OCI-LY1 (cell line): ENCODE data around the gene DOK4.

Experiments used
- H2AFZ ChIP-seq: fragments of 200-600 bp; sonication (generic), shearing (Covaris generic); 2 replicates; pipeline ENCODE4 v1.6.0; 2014; ENCODE audit warnings: antibody characterized with exemption, mild to moderate bottlenecking, low read length
- H3F3A ChIP-seq: fragments of 200-600 bp; sonication (generic), shearing (Covaris generic); 2 replicates; pipeline ENCODE4 v1.6.0; 2014; ENCODE audit warnings: mild to moderate bottlenecking, antibody characterized with exemption, low read length, moderate library complexity; ENCODE audit not compliant: insufficient read depth
- H3K27ac ChIP-seq: fragments of 200-600 bp; sonication (generic); 2 replicates; pipeline ENCODE4 v1.5.1; 2014; ENCODE audit warnings: low read length, mixed run types, mild to moderate bottlenecking, low read depth; ENCODE audit not compliant: poor library complexity, severe bottlenecking
- H3K27me3 ChIP-seq: fragments of 200-600 bp; sonication (generic); 2 replicates; pipeline ENCODE4 v1.6.0; 2014; ENCODE audit warnings: antibody characterized with exemption, mild to moderate bottlenecking, low read length, moderate library complexity; ENCODE audit not compliant: insufficient read depth
- H3K36me3 ChIP-seq: fragments of 200-600 bp; sonication (generic); 2 replicates; pipeline ENCODE4 v1.6.1; 2014; ENCODE audit warnings: mild to moderate bottlenecking, antibody characterized with exemption, low read length, moderate library complexity, mixed read lengths; ENCODE audit not compliant: insufficient read depth
- H3K4me1 ChIP-seq: fragments of 200-600 bp; sonication (generic); 2 replicates; pipeline ENCODE4 v1.5.1; 2014; ENCODE audit warnings: mild to moderate bottlenecking, low read length, moderate library complexity; ENCODE audit not compliant: insufficient read depth, severe bottlenecking
- H3K4me2 ChIP-seq: fragments of 200-600 bp; sonication (generic), shearing (Covaris generic); 2 replicates; pipeline ENCODE4 v1.6.1; 2014; ENCODE audit warnings: low read length
- H3K4me3 ChIP-seq: fragments of 200-600 bp; sonication (generic); 2 replicates; pipeline ENCODE4 v1.5.1; 2014; ENCODE audit warnings: low read length, low read depth, mild to moderate bottlenecking, mixed read lengths; ENCODE audit not compliant: poor library complexity, severe bottlenecking
- H3K79me2 ChIP-seq: fragments of 200-600 bp; shearing (Covaris generic); 2 replicates; pipeline ENCODE4 v1.6.1; 2016; ENCODE audit warnings: mixed run types, low read length, mixed read lengths; ENCODE audit not compliant: insufficient read depth
- H3K9ac ChIP-seq: fragments of 200-600 bp; sonication (generic), shearing (Covaris generic); 2 replicates; pipeline ENCODE4 v1.6.1; 2014; ENCODE audit warnings: mild to moderate bottlenecking, low read length, mixed read lengths
- H3K9me2 ChIP-seq: fragments of 200-600 bp; sonication (generic), shearing (Covaris generic); 2 replicates; pipeline ENCODE4 v1.6.1; 2014; ENCODE audit warnings: low read depth, mild to moderate bottlenecking, low read length, mixed read lengths
- H3K9me3 ChIP-seq: fragments of 200-600 bp; shearing (Covaris generic); 2 replicates; pipeline ENCODE4 v1.6.1; 2014; ENCODE audit warnings: low read length, mixed read lengths
- H4K20me1 ChIP-seq: fragments of 200-600 bp; sonication (generic), shearing (Covaris generic); 2 replicates; pipeline ENCODE4 v1.6.0; 2016; ENCODE audit warnings: mild to moderate bottlenecking, low read length; ENCODE audit not compliant: insufficient read depth
- EZH2 ChIP-seq: fragments of 200-600 bp; sonication (generic), shearing (Covaris generic); IDR thresholded peaks from 2 replicates; pipeline ENCODE4 v1.8.0; 2017; ENCODE audit warnings: borderline replicate concordance, mixed run types, mild to moderate bottlenecking, antibody characterized with exemption, low read length, moderate library complexity, mixed read lengths
- TF ChIP-seq, protein P1 (sequence below): fragments of 200-600 bp; sonication (generic), shearing (Covaris generic); IDR thresholded peaks from 2 replicates; pipeline ENCODE4 v1.5.1; 2017; ENCODE audit warnings: mild to moderate bottlenecking, antibody characterized with exemption, low read length, moderate library complexity, mixed read lengths

DOK4 gene

DNA sequence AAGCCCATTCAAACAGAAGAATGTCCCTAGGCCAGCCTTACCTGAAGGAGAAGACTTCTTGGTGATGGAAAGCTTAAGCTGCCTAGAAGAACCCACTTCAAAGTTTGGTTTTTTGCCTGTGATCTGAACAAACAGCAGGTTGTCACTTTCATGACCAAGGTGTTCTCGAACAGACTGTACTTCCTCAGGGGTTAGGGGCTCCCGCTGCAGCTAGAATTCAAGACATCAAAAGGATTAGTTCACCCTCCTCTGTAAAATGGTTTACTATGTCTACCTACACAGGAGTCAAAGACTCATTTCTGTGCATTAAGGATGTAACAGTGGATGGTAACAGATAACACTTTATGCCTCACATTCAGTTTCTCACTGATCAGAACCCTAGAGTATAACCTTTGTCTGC lies 52.3 kb downstream of the DOK4 start:
- no peaks in the 10 kb centered on the region for H3K4me1 ChIP-seq
- H3K36me3 ChIP-seq = peaks cover 91% of the 10 kb centered on the region
- TF ChIP-seq, protein P1, sequence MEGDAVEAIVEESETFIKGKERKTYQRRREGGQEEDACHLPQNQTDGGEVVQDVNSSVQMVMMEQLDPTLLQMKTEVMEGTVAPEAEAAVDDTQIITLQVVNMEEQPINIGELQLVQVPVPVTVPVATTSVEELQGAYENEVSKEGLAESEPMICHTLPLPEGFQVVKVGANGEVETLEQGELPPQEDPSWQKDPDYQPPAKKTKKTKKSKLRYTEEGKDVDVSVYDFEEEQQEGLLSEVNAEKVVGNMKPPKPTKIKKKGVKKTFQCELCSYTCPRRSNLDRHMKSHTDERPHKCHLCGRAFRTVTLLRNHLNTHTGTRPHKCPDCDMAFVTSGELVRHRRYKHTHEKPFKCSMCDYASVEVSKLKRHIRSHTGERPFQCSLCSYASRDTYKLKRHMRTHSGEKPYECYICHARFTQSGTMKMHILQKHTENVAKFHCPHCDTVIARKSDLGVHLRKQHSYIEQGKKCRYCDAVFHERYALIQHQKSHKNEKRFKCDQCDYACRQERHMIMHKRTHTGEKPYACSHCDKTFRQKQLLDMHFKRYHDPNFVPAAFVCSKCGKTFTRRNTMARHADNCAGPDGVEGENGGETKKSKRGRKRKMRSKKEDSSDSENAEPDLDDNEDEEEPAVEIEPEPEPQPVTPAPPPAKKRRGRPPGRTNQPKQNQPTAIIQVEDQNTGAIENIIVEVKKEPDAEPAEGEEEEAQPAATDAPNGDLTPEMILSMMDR = no peak
- no peak for TF ChIP-seq EZH2
- no peak overlapping the region for H3K27ac ChIP-seq
- no peak overlapping the region for H3K9ac ChIP-seq
- no peaks in the 10 kb centered on the region for H4K20me1 ChIP-seq
- no peaks in the 10 kb centered on the region for H3F3A ChIP-seq
- H3K9me3 ChIP-seq = no peaks in the 10 kb centered on the region
- no peaks in the 10 kb centered on the region for H3K79me2 ChIP-seq
- H3K4me3 ChIP-seq = no peak overlapping the region
- no peak overlapping the region for H3K4me2 ChIP-seq
- H3K9me2 ChIP-seq = no peaks in the 10 kb centered on the region
- H3K27me3 ChIP-seq = no peaks in the 10 kb centered on the region
- no peak overlapping the region for H2AFZ ChIP-seq

- H3K36me3 ChIP-seq = peaks cover 91% of the 10 kb centered on the region
Measured at GRCh38 chr16:57432989-57433388, 53.3 kb downstream of the DOK4 start.

DNA sequence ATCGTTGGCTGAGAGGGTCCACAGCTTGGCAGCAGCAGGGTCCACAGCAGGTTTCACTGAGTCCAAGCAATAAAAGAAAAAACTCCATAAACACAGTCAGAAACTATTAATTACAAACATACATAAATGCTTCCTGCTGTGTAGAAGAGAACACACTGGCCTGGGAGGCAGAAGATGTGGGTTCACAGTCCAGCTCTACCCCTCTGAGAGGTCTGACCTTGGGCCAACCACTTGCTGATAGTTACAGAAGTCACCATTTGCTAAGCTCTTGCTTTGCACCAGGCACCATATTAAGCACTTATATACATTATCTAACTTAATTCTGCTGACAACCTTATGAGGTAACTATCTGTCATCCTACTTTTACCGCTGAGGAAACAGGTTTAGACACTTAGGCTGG lies 53.8 kb downstream of the DOK4 start:
- Histone ChIP-seq H3F3A (no peaks in the 10 kb centered on the region), H3K9me2 (no peaks in the 10 kb centered on the region), H3K9ac (no peak overlapping the region), H3K4me1 (no peaks in the 10 kb centered on the region), H3K79me2 (no peaks in the 10 kb centered on the region), H3K4me2 (no peak overlapping the region), H3K9me3 (no peaks in the 10 kb centered on the region), H2AFZ (no peak overlapping the region), H3K27ac (no peak overlapping the region), H3K36me3 (peaks cover 91% of the 10 kb centered on the region), H3K4me3 (no peak overlapping the region), H4K20me1 (no peaks in the 10 kb centered on the region), H3K27me3 (no peaks in the 10 kb centered on the region)
- TF ChIP-seq, protein P1 = no peak

More at GRCh38 chr16:57432989-57433388, 53.3 kb downstream of the DOK4 start:
- Histone ChIP-seq H2AFZ (no peak overlapping the region), H3K4me3 (no peak overlapping the region), H4K20me1 (no peaks in the 10 kb centered on the region), H3K9ac (no peak overlapping the region), H3K9me3 (no peaks in the 10 kb centered on the region), H3K9me2 (no peaks in the 10 kb centered on the region), H3K27me3 (no peaks in the 10 kb centered on the region), H3K4me2 (no peak overlapping the region), H3K4me1 (no peaks in the 10 kb centered on the region), H3K27ac (no peak overlapping the region), H3K79me2 (no peaks in the 10 kb centered on the region), H3F3A (no peaks in the 10 kb centered on the region)
- TF ChIP-seq, protein P1 = no peak
- TF ChIP-seq EZH2 = no peak
